HTR-8/SVneo (cell line): ENCODE measurements around the gene PRRT1B.

Source experiments
- DNase-seq: peaks from one replicate; pipeline ENCODE4 v3.0.0; 2011; ENCODE audit warnings: low spot score, mixed read lengths; ENCODE audit not compliant: insufficient read length
- FAIRE-seq: peaks from 2 replicates; lab custom pipeline; 2011; peaks lifted over from hg19 to GRCh38; lab: Jason Lieb, UNC

Gene PRRT1B

GRCh38 chr9:131521822-131522221 lies 23.5 kb upstream of the PRRT1B start:
- no peak for DNase-seq
- FAIRE-seq: no peak

DNA sequence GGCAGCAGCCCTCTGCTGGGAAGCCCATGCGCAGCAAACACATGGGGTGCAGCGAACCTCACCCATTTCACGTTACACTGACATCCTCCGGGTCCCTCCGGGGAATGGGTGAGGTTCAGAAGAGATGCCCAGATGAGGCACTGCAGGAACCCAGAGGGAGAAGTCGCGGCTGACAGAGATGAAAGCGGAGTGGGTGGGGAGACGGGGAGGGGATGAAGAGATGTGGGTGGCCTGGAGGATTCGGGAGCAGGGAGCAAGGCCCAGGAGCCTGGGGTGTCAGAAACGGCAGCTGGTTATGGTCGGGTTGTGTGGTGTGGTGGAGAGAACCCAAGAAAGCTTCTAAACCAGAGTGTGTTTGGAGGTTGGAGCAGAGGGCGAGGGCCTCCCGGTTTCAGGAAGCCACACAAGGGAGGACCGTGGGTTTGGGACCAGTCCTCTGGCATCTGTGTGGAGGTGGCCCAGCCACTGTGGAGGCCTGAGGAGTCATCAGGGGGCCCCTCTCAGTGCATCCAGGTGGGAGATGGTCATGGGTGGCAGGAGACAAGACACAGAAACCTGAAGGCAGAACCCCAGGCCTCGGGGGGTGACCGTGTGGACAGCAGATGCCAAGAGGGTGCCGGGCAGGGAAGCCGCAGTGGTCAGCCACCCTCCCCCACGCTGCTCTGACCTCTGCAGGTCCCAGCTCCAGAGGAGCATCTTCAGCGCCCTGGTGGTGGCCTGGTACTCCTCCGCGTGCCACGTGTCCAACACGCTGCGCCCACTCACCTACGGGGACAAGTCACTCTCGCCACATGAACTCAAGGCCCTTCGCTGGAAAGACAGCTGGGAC lies 22.9 kb upstream of the PRRT1B start:
- no peak for FAIRE-seq

GRCh38 chr9:131523086-131523388 lies 22.3 kb upstream of the PRRT1B start:
- FAIRE-seq (no peak), DNase-seq (no peak)

More for the DNA sequence above, 22.9 kb upstream of the PRRT1B start:
- no peak for DNase-seq

DNA sequence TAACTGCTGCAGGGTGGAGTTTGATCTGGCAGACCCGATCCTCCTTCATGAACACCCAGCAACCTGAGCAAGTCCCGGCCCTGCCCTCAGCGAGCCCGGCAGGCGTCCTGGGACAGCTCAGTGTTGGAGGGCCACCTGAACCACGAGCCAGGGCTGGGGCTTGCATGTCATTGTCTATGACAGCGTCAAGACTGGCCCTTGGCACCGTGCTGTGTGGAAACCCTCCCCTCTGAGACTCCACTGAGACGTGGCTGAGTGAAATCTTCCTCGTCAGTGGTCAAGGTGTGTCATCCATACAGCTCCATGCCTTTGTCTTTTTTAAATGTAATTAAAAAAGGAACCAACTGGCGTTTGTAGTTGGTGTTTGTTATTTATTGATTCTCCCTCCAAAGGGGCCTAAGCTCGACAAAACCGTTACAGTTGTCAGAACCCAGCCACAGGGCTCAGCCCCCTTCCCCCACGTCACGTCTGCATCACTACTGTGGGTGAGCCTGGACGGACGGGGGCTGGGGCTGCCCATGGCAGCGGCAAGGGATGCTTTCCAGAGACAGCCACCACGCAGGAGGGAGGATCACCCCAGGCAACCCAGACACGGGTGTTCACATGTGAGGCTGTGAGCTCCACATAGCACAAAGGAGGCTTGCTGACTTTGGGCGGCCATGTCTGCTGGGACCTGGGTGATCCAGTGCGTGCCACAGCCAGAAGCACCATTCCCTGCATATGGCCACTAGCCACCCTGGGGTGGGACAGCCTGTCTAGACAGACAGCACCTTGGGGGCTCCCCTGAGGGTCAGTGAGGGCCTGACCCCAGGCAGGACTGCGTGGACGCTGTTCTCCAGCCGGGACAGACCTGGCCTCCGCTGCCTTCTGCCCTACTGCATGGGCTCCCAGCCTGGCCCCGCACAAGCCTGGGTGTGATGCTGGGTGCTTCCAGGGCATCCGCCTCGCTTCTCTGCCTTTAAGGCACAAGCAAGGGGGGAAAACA lies 21.6 kb upstream of the PRRT1B start:
- FAIRE-seq: no peak
- no peak for DNase-seq

GRCh38 chr9:131524665-131525315 lies 20.5 kb upstream of the PRRT1B start:
- DNase-seq (no peak), FAIRE-seq (no peak)

GRCh38 chr9:131525643-131526565 lies 19.4 kb upstream of the PRRT1B start:
- FAIRE-seq (no peak), DNase-seq (no peak)

DNA sequence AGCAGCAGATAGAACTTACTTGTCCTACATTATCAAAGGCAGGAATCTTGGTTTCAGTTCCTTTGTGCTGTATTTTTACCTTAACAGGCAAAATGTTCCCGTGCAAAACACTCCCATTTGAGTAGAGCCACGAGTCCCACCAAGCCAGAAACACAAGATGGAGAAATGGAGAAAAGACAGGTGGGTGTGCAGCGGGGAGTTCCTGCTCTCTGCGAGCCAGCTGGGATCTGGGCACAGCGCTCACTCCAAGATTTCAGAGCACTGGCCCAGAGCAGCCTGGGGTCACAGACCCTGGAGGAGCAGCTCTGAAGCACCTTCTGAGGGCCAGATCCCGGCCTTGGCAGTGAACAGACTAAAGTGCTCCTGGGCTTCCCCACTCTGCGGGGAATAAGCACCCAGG lies 17.1 kb upstream of the PRRT1B start:
- no peak for FAIRE-seq
- no peak for DNase-seq

GRCh38 chr9:131528886-131529505 lies 16.3 kb upstream of the PRRT1B start:
- no peak for FAIRE-seq
- no peak for DNase-seq

GRCh38 chr9:131529597-131530545 lies 15.5 kb upstream of the PRRT1B start:
- no peak for DNase-seq
- no peak for FAIRE-seq

- peak; percentile 50 for DNase-seq
These were observed 14.8 kb upstream of the PRRT1B start for GRCh38 chr9:131530546-131530919.

GRCh38 chr9:131530920-131531832 lies 14.1 kb upstream of the PRRT1B start, which contains the start of gene UCK1:
TSS of gene UCK1 (minus strand) at chr9:131531263. CDS start at chr9:131531174, 89 bp downstream.
- FAIRE-seq: no peak

More at GRCh38 chr9:131530546-131530919, 14.8 kb upstream of the PRRT1B start:
- FAIRE-seq: no peak

GRCh38 chr9:131534721-131535237 lies 10.5 kb upstream of the PRRT1B start:
- no peak for FAIRE-seq
- no peak for DNase-seq

More at GRCh38 chr9:131530920-131531832, 14.1 kb upstream of the PRRT1B start, which contains the start of gene UCK1:
- peak; percentile 93 for DNase-seq

DNA sequence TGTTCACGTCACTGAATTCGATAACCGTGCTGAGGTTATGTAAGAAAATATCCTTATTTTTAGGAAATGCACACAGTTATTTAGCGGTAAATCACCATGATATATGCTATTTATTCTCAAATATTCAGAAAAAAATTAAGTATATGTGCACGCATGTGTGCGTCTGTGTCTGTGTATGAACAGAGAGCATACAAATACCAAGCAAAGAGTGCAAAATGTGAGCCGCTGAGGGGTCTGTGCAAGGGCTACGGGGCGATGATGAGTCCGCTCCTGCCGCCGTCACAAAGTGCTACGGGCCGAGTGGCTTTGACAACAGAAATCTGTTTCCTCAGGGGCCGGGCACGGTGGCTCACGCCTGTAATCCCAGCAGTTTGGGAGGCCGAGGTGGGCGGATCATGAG lies 7.4 kb upstream of the PRRT1B start:
- no peak for DNase-seq
- no peak for FAIRE-seq

DNA sequence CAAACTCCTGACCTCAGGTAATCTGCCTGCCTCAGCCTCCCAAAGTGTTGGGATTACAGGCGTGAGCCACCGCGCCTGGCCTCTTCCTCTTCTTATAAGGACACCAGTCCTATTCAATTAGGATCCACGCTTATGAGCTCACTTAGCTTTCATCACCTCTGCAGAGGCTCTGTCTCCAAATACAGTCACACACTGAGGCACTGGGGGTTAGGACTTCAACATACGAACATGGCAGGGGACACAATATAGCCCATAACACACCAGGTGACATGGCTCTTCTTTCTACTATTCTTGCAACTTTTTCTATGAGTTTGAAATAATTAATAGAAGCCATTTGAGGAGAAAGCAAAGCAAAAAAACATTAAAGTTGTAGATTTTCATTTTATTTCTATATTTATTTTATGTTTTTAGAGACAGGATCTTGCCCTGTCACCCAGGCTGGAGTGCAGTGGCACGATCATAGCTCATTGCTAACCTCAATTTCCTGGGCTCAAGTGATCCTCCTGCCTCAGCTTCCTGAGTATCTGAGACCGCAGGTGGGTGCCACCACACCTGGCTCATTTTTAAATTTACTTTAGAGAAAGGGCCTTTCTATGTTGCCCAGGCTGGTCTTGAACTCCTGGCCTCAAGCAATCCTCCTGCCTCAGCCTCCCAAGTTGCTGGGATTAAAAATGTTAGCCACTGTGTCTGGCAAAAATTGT lies 6.0 kb upstream of the PRRT1B start:
- DNase-seq: no peak
- FAIRE-seq: no peak

DNA sequence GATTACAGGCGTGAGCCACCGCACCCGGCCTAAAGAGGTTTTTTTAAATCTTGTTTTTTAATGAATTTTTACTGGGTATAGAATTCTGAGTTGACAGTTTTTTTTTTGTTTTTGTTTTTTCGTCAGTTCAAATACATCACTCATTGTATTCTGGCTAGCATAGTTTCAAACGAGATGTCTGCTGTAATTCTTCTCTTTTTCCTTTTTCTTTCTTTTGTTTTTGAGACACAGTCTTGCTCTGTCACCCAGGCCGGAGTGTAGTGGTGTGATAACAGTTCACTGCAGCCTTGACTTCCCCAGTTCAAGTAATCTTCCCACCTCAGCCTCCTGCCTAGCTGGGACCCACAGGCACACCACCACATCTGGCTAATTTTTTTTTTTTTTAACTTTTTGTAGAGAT lies 2.2 kb upstream of the PRRT1B start:
- no peak for FAIRE-seq
- no peak for DNase-seq

DNA sequence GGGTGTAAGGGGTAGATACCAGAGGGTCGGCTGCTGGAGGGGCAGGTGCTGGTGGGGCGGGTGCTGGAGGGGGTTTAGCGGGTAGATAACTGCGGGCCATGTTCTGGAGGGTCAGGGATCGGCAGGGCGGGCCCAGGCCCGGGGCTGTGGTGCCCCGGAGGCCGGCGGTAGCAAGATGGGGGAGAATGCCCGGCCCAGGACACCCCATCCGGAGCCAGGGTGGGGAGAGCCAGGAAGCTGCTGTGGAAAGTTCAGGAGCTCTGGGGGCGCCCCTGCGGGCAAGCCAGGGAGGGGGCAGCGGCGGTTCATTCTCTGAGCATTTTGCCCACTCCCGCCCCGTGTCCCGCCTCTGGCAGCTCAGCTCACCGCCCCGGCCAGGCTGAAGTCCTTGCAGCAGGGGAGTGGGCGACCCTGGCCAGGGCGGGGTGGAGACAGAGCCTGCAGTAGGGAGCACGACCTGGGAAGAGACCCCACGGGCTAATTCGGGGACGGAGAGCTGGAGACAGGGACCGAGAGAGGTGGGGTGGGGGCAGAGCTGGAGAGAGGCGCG lies 538 bp downstream of the PRRT1B start:
- no peak for FAIRE-seq
- no peak for DNase-seq
